DND-41 (cell line): ENCODE measurements around the gene OXNAD1.

ENCODE experiments used
- EZH2 ChIP-seq: IDR thresholded peaks from 3 replicates; pipeline ENCODE4 v1.6.1; 2012; ENCODE audit warnings: borderline replicate concordance, low read depth, mild to moderate bottlenecking, moderate library complexity, low read length, inconsistent platforms; ENCODE audit not compliant: severe bottlenecking
- TF ChIP-seq, protein P1 (sequence below): IDR thresholded peaks from 2 replicates; pipeline ENCODE4 v1.5.1; 2012; ENCODE audit warnings: borderline replicate concordance, low read length, moderate library complexity, mild to moderate bottlenecking; ENCODE audit not compliant: poor library complexity, severe bottlenecking; ENCODE audit errors: extremely low read depth

DNA sequence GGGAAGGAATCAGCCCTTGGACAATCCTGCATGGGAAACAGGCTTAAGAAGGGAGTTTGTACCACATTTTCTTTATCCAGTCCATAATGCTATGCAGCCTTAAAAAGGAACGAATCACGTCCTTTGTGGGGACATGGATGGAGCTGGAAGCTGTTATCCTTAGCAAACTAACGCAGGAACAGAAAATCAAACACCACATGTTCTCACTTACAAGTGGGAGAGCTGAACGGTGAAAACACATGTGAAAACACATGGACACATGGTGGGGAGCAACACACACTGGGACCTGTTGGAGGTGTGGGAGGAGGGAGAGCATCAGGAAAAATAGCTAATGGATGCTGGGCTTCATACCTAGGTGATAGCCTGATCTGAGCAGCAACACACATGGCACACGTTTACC is 70.3 kb downstream of the OXNAD1 start:
- TF ChIP-seq EZH2, result no peak
- TF ChIP-seq, protein P1, sequence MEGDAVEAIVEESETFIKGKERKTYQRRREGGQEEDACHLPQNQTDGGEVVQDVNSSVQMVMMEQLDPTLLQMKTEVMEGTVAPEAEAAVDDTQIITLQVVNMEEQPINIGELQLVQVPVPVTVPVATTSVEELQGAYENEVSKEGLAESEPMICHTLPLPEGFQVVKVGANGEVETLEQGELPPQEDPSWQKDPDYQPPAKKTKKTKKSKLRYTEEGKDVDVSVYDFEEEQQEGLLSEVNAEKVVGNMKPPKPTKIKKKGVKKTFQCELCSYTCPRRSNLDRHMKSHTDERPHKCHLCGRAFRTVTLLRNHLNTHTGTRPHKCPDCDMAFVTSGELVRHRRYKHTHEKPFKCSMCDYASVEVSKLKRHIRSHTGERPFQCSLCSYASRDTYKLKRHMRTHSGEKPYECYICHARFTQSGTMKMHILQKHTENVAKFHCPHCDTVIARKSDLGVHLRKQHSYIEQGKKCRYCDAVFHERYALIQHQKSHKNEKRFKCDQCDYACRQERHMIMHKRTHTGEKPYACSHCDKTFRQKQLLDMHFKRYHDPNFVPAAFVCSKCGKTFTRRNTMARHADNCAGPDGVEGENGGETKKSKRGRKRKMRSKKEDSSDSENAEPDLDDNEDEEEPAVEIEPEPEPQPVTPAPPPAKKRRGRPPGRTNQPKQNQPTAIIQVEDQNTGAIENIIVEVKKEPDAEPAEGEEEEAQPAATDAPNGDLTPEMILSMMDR, result no peak
